GM23338 (cell line): ENCODE results near the gene LDLRAD3.

ENCODE experiments used
- CREB1 ChIP-seq: fragments of 250-450 bp; sonication (Bioruptor Pico); IDR thresholded peaks from 2 replicates; pipeline ENCODE4 v1.5.0; 2020; ENCODE audit warnings: low read depth, mild to moderate bottlenecking, moderate library complexity
- EZH2 ChIP-seq: fragments of 200-600 bp; sonication (generic); IDR thresholded peaks from one replicate; pipeline ENCODE4 v1.8.0; 2017; ENCODE audit warnings: antibody characterized with exemption, mild to moderate bottlenecking, low read depth; ENCODE audit not compliant: unreplicated experiment
- EZH2phosphoT487 ChIP-seq: fragments of 200-600 bp; sonication (generic); IDR thresholded peaks from one replicate; pipeline ENCODE4 v1.8.1; 2018; ENCODE audit warnings: antibody characterized with exemption; ENCODE audit not compliant: unreplicated experiment
- JUNB ChIP-seq: IDR thresholded peaks from one replicate; pipeline ENCODE4 v1.6.1; 2016; ENCODE audit warnings: antibody characterized with exemption; ENCODE audit not compliant: unreplicated experiment
- POLR2AphosphoS5 ChIP-seq: IDR thresholded peaks from 2 replicates; pipeline ENCODE4 v1.6.1; 2016; ENCODE audit warnings: antibody characterized with exemption, low read depth
- REST ChIP-seq: IDR thresholded peaks from one replicate; pipeline ENCODE4 v1.6.1; 2018; ENCODE audit warnings: antibody characterized with exemption; ENCODE audit not compliant: unreplicated experiment
- STAT1 ChIP-seq: IDR thresholded peaks from one replicate; pipeline ENCODE4 v1.6.1; 2016; ENCODE audit warnings: antibody characterized with exemption; ENCODE audit not compliant: unreplicated experiment
- ZNF114 ChIP-seq: fragments of 250-450 bp; sonication (Bioruptor Pico); IDR thresholded peaks from 2 replicates; pipeline ENCODE4 v1.5.0; 2020; ENCODE audit warnings: mild to moderate bottlenecking, moderate library complexity
- TF ChIP-seq, protein P1 (sequence below), 2 experiments: fragments of 200-600 bp in 1 of 2; sonication (generic) in 1 of 2; conservative IDR thresholded peaks; 2 replicates each; pipeline versions ENCODE4 v1.5.1 to v1.6.1; 2016 to 2017; ENCODE audit warnings: antibody characterized with exemption in 2 of 2, low read depth in 2 of 2, mild to moderate bottlenecking in 2 of 2, moderate library complexity in 1 of 2

GRCh38 chr11:35906277-35906661 is 37.6 kb upstream of the LDLRAD3 start:
- TF ChIP-seq, protein P1, sequence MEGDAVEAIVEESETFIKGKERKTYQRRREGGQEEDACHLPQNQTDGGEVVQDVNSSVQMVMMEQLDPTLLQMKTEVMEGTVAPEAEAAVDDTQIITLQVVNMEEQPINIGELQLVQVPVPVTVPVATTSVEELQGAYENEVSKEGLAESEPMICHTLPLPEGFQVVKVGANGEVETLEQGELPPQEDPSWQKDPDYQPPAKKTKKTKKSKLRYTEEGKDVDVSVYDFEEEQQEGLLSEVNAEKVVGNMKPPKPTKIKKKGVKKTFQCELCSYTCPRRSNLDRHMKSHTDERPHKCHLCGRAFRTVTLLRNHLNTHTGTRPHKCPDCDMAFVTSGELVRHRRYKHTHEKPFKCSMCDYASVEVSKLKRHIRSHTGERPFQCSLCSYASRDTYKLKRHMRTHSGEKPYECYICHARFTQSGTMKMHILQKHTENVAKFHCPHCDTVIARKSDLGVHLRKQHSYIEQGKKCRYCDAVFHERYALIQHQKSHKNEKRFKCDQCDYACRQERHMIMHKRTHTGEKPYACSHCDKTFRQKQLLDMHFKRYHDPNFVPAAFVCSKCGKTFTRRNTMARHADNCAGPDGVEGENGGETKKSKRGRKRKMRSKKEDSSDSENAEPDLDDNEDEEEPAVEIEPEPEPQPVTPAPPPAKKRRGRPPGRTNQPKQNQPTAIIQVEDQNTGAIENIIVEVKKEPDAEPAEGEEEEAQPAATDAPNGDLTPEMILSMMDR (conservative IDR thresholded peaks at IDR 0.05; ENCODE audit: low read depth in 2 of 2) = no peak
- TF ChIP-seq EZH2 (no peak), POLR2AphosphoS5 (no peak), CREB1 (CRISPR knock-in tag) (no peak), REST (no peak), JUNB (no peak), EZH2phosphoT487 (no peak), ZNF114 (no peak), STAT1 (no peak)
